UCSD-AML1 (cell line): Measurements from ENCODE around the gene PNMA8C.
A peak's percentile ranks its signal among the peaks of the same experiment; 100 is the strongest.

ENCODE experiments used
- DNase-seq: peaks from one replicate; lab custom pipeline; 2025; ENCODE audit not compliant: unreplicated experiment; lab: John Stamatoyannopoulos, UW

The PNMA8C gene

DNA sequence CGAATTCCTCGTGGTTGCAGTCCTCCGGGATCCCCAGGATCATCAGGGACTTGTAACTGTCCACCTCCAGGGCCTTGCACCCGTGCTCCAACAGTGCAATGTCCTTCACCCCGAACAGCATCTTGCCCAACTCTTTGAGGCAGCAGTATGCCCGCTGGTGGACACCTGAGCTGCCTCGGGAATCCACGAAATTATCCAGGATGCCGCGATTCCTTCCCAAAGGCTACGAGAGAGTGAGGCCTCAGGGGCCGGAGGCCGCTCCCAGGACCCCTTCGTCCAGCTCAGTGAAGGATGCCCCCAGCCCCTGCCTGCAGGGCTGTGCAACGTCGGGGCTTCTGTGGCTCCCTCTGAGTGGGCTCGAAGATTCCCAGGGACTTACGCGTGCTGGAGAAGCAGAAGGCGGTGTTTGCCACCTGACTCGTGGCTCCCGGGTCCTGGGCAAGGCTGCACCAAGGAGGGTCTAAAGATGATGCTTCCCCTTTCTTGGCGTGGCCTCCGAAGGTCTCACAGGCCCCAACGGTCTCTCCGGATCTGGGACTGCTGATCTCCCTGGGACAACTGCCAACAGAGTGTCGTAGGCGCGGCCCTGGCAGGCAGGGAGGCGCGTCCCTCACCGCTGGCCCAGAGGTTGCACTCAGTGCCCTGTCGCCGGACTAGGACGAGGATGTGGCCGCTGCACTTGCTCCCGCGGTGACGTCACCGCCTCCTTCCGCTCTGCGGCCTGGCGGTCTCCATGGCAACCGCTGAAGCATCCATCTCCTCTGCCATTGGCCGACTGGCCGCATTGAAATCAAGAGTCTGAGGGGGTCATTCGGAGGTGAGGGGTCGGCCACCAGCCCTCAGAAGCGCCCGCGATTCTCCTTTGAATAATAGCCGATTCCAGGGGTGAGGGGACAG, at the start of gene PNMA8C:
TSS of gene PNMA8C (minus strand) at position 698 of the 897 bp plus-strand sequence. CDS start at position 121, 577 bp downstream.
- DNase-seq, result peak; percentile 68

GRCh38 chr19:46475986-46476385, 47.2 kb upstream of the PNMA8C start:
- no peak for DNase-seq

DNA sequence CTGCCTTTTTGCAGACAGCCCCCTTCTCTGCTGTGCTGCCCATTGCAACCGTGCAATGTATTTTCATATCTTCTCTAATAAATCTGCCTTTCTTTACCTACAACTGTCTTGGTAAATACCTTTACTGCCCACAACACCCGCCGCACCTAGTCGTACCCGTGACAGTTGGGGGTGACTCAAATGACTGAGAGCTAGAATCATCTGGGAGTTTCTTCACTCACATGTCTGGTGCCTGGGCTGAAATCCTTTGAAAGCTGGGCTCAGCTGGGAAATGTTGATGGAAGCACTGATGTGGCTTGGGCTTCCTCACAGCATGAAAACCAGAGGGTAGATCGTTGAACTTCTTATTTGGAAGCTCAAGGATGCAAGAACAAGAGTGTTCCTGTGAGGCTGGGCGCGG, 45.5 kb upstream of the PNMA8C start:
- no peak for DNase-seq

DNA sequence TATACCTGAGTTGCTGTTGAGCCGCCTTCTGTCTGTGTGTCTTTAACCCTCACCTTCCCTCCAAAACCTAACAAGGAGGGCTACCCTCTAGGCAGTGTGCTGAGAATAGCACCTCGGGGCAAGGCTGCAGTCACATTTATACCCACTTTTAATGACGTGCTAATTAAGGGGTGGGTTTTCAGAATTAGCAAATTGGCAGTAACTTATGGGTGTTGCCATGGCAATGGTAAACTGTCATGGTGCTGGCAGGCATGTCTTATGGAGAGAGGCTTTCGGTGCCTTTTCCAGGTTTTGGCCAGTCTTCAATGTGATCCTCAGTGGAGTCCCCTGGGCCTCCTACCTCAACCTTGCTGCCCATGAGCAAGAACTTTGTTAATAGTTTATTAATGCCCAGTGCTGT, 43.9 kb upstream of the PNMA8C start:
- no peak for DNase-seq

GRCh38 chr19:46471811-46472543, 43.2 kb upstream of the PNMA8C start:
- no peak for DNase-seq

DNA sequence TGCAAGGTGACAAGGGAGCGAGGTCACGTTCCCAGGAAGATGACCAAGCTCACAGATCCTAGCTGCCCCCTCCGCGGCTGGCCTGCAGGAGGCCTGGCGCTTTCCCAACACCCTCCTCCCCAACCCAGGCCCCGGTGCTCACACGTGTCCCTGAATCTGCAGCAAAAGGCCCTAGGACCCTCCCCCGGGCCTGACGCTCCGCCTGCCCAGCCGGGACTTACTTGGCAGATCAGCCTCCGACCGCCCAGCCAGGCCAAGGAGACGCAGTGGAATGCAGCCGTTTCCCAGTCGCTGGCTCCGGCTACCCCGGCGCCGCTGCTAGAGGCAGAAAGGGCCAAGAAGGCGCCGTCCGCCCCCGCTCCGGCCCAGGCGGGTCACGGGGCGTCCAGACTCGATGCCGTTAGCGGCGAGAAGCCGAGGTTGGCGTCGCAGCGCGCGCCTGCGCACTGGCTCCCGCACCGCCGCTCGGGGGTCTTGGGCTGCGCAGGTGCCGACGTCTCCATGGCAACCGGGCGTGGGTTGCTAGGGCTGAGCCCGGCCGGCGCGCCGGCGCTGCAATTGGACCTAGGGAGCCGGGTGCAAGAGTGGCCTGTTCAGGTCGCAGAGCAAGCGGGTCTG, 42.5 kb upstream of the PNMA8C start, which contains the start of gene PNMA8A:
TSS of gene PNMA8A (minus strand) at position 448 of the 618 bp plus-strand sequence. CDS start 528 bp downstream, outside the sequence.
- no peak for DNase-seq

- no peak for DNase-seq
Observed at GRCh38 chr19:46470376-46470775, 41.6 kb upstream of the PNMA8C start.

DNA sequence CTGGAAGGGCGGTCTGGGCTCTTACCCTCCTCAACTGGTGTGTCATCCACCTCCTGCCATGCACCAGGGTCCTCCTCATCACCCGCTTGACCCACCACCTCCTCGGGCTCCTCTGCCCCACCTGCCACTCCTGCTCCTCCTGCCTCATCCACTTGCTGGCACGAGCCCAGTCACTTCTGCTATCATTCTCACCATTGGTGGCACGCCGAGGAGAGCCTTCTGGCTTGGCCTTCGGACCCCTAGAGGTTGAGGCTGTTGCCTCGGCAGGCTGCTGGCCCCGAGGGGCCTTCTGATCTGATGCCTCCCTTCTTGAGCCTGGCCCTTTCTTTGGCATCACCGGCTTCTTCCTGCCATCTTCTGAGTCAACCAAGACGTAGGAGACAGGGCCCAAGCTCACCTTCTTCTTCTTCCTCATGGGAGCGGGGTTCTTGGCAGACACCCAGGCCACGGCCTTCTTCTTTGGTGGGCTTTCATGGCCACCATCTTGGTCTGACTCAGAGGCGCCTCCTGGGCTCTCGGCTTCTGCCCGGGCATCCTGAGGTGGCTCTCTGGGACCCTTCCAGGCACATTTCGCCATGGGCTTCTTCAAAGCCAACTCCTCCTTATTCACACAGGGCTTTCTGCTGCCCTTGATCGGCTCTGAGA, 40.9 kb upstream of the PNMA8C start:
- no peak for DNase-seq

DNA sequence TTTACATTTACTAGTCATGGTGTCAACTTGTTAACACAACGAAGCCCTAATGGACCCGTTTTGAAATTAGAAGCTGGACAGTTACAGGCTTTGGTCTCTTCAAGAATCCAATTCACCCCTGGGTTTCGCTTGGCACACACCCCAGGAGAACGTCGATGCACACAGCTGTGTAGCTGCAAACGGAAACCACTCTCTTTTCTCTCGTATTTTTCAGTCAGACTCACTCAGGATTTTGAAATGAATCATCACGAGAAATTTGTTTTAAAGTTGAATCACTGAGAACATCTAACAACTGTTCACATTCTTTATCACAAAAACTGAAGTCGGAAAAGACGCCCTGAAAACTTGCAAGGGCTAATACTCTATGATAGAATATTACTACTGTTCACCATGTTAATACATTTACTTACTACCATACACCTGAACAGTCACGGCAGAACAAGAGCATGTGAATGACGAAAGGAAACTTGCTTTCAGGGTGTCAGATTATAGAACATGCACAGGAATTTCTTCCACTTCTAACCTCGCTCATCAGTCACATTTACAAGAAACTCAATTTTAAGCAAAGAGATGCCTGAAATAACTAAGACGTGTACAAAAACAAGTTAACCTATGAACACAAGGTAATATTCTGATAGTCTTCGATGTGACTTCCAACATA, 37.9 kb upstream of the PNMA8C start:
- DNase-seq, result no peak

- no peak for DNase-seq
Observed at GRCh38 chr19:46463516-46463915, 34.8 kb upstream of the PNMA8C start.

DNA sequence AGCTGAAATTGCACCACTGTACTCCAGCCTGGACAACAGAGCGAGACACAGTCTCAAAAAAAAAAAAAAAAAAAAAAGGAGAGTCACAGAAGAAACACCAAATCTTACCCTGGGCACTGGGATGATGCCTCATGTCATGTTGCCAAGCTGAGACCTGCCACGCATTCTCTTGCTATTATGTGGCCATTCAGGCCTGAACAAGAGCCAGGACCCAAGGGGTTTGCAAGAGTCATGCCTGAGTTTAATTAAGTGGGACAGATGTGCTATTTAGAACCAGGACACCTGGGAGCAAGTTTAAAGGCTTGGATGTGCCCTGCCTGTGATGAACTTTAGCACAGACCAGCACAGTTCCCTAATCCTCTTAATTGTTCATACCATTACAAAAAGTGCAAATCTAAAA, 32.8 kb upstream of the PNMA8C start:
- DNase-seq, result no peak

DNA sequence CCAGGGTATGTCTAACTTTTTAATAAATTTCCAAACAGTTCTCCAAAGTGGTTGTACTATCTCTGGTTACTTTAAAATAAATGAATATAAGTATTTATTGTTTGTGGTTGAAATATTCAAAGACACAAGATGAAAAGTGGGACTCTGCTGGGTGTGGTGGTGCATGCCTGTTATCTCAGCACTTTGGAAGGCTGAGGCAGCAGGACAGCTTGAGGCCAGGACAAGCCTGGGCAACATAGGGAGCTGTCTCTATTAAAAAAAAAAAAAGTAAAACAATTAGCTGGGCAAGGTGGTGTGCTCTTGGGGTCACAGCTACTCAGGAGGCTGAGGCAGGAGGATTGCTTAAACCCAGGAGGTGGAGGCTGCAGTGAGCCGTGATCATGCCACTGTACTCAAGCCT, 32.2 kb upstream of the PNMA8C start:
- no peak for DNase-seq

DNA sequence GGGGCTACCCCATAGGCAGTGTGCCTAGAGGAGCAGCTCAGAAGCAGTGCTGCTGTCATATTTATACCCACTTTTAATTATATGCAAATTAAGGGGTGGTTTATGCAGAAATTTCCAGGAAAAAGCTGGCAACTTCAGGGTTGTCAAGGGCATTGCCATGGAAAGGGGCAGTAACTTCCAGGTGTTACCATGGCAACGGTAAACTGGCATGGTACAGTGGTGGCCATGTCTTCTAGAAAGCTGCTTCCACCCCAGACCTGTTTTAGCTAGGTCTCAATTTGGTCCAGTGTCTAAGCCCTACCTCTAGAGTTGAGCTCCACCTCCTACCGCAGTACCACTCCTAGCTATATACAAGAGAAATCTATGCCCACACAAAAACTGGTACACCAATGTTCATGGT, 31.3 kb upstream of the PNMA8C start:
- DNase-seq, result no peak

- DNase-seq, result no peak
Observed at GRCh38 chr19:46456930-46457329, 28.2 kb upstream of the PNMA8C start.

- no peak for DNase-seq
Observed at GRCh38 chr19:46454244-46454643, 25.5 kb upstream of the PNMA8C start.

DNA sequence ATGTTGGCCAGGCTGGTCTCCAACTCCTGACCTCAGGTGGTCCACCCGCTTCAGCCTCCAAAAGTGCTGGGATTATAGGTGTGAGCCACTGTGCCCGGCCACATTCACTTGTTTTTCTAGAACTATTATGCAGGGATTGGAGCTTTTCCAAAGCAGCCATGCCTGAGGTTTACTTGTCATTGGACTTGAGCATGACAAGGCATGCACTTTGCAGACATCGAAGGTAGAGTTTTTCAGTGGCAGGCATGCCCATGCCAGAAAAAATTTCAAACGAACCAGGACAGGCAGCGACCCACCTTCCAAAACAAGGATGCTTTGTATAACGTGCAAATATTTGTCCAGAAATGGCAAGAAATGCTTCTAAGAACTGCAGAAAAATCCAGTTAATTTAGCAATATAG, 24.9 kb upstream of the PNMA8C start:
- DNase-seq, result no peak

GRCh38 chr19:46452186-46452585, 23.4 kb upstream of the PNMA8C start:
- no peak for DNase-seq

DNA sequence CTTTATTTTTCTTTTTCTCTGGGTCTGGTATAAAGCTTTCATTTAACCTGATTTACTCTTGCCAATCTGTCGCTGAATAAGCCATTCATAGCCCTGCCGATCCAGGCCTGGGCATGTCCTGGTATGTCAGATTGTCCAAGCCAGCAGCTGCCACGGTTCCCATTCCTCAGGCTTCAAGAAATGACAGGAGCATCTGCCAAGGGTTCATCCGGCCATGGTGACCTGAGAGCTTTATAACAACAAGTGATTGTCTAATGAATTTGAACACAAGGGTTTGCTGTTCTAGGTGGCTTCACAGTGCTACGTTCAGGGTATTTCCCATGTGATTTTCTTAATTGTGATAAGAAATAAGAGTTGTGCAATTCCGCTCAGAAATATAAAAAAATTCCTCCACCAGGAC, 22.6 kb upstream of the PNMA8C start:
- no peak for DNase-seq

DNA sequence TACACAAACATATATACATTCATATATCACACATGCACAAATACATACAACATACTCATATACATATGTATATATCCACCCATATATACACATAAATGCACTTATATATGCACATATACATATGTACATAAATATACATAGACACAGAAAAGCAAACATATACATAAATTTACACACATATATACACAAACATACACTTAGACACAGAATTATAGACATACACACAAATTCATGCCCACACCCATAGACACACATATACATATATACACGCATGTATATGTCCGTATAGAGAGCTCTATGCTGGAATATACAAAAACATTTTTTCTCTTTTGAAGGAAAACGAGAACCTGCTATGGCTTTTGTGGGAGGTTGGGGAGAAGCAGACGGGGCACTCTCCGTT, 22.0 kb upstream of the PNMA8C start:
- DNase-seq, result no peak

DNA sequence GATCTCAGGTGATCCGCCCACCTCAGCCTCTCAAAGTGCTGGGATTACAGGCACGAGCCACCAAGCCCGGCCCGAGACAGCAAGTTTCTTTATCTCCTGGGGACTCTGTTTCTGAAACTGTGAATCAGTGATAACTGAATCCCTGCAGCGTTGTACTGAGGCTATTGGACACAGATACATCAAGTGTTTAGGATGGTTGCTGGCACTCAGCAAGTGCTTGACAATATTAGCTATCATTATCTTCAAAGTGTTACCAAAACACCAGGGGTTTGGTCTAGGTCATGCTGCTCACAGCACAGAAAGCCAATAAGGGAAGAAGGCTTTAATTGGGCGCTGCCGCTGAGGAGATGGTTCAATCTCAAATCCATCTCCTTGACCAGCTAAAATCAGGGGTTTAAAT, 20.5 kb upstream of the PNMA8C start:
- DNase-seq, result no peak

- DNase-seq, result no peak
Observed at GRCh38 chr19:46448601-46449000, 19.9 kb upstream of the PNMA8C start.
